GM18907 (cell line): ENCODE measurements around the gene TMPRSS13.
"Not testable (repeated sequence)": the region's sequence is repeated elsewhere in the genome, so short reads cannot be mapped to it uniquely, and the experiment has no call there.

Experiments
- ATAC-seq: cut with Tn5 transposase; IDR thresholded peaks from one replicate; pipeline ENCODE4 v1.9.1; 2021; ENCODE audit warnings: mild to moderate bottlenecking, moderate library complexity; ENCODE audit not compliant: unreplicated experiment

The TMPRSS13 gene

DNA sequence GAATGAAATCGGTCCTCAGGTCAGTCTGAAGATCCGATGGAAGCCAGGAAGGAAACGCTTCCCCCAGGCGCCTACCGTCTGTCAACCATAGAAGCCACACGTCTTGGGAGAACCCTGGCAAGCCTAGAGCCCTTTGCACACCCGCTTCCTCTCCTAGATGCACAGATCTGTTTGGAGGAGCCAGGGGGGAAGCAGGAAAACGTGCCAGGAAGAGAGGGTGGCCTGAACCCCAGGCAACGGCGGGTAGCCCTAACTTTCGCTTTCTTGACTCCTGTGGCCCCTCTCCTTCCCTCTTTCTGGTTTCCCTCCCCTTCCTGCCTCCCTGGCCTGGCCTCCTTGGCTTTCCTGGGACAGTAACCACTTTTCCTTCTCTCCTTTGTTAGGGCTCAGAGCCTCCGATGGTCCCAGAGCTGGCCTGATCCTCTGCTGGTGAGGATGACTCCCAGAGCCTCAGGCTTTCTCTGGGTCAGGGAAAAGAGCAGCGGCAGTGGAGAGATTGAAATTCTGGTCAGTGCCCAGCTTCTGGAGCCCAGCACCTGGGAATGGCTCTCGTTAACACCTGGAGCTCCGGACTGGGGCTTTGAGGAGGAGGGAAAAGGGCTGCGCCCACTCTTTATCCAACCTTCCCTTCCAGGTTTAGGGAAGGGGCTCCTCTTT, 54.8 kb downstream of the TMPRSS13 start:
- ATAC-seq, result no peak

DNA sequence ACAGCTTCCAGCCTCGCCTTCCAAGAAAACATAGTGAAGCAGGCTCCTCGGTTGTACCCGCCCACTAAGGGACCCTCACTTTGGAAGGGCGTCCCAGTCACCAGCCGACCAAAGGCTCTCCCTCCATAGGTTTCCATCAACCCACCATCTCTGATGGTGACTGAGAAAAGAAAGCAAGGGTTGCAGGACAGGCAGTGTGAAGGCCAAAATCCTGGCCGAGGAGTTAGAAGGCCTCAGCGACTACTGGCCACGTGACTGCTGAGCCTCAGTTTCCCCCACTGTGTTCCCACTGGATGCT, 55.4 kb downstream of the TMPRSS13 start:
- no peak for ATAC-seq

DNA sequence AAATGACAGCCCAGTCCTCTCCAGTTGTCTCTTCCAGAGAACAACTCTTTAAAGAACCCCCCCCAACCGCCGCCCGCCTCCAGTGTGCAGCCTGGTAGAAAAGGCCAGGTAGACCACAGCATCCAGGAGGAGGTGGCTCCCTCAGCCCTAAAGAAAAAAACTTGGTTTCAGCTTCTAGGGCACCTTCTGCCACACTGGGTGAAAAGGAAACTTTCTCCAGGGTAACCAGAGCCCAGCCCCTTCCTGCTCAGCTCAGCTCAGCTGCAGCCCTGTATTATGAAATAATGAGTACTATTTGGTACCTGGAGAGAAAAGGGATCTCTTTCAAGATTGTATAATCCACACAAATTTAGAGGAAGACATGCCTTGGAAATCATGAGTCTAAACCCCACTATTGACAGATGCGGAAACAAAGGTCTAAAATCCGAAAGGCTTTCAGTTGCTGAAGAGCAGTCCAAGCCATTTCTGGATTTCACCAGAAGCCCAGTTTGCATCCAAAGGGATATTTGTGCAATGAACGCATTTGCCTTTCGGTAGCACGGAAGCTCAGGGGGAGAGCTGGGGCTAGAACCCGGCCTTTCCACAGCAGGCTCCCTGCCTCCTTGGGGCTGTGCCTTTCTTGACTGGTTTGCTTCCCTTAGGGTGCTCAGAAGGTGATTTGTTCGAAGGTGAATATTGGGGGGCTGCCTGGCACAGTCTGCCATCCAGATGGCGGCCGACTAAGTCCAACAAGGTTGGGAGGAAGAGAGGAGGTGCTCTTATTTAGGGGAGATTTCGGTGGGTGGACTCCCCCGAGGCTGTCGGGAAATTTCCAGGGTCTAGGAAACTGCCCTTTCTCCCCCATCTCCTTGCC, 56.0 kb downstream of the TMPRSS13 start:
- no peak for ATAC-seq

DNA sequence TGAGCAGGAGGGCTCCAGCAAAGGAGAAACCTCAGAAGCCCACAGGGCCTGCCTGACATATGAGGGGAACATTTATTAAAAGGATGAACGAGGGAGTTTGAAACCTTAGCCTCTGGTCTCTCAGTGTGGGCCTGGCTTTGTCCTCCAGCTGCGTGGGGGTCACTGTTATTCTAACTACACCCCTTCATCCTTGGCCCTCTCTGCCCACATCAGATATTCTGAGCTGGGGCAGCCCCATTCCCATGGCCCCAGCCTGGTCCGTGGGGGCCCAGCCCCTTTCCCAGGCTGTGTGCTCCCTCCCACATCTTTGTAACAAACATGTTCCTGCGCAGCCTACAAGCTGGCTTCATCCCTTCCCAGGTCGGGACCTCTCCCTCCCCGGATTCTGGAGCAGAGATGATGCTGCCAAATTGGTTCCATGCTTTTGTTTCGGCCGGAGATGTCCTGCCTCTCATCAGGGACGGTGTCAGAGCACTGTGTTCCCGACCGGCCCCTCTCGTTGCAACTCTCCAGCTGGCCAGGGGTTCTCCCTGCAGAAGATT, 56.7 kb downstream of the TMPRSS13 start:
- ATAC-seq, result no peak

DNA sequence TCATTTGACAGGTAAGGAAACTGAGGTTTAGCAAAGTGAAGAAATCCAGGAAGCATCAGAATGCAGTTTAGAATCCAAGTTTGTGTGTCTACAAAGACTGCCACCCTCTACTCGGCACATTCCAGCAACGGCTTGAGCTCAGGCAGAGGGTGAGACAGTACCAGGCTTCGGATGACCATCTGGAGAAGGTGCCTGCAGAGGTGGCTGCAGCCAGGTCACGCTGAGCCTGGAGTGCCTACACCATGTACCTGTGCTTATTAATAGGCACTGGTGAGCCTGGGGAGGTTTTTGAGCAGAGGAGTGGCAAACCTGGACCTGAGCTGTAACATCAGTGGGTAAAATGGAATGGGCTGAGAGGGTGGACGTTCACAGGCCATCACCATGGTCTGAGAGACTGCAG, 57.4 kb downstream of the TMPRSS13 start:
- ATAC-seq, result no peak

DNA sequence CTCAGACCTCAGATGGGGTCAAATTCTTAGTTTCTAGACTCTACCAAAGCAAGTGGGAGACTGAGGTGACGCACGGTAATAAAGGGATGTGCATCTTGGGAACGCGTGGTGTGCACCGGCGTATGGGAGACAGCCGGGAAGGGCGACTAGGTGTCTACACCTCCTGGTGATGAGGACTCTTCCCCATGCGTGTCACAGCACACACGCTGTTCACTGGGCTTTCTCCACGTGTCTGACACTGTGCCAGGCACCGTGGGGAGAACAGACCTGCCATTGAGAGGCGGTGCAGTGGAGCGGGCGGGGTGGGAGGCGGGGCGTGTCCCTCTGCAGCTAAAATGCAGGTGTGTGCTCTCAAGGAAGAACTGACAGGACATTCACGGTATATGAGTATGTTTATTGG, 58.0 kb downstream of the TMPRSS13 start:
- ATAC-seq, result no peak

DNA sequence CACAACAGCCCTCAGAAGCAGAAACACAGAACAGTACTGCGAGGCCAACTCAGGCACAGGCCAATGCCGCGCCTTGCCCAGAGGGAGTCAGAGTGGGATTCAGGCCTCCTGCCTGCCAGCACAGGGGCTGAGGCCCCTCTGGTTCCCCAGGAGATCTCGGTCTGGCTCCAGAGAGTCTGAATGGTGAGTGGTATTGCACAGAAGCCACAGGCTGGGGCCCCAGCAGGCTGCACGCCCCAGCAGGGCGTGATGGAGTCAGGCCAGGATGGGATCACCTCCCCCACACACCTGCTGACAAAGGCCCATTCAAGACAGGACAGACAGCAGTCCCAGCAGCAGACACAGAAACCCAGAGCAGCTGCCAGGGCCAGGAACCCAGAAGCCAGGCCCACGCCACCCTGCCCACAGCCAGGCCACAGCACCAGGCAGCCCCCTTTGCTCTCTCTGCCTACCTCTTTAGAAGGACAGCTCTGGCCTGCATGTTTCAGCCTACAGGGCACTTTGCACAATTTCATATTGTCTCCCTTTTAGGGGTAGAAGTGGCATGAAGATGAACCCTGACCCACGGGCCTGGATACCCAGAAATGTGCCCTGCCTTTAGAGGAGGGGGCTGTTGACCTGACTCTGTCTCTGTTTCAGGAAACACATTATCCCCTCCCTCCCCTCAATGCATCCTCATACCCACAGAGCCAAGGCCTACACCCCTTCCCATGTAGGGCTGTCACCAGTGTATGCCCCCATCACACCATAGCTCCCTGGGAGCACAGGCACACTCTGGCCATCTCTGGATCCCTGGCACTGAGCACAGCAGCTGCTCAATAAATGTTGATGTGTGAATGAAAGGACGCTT, 58.9 kb downstream of the TMPRSS13 start:
- no peak for ATAC-seq

DNA sequence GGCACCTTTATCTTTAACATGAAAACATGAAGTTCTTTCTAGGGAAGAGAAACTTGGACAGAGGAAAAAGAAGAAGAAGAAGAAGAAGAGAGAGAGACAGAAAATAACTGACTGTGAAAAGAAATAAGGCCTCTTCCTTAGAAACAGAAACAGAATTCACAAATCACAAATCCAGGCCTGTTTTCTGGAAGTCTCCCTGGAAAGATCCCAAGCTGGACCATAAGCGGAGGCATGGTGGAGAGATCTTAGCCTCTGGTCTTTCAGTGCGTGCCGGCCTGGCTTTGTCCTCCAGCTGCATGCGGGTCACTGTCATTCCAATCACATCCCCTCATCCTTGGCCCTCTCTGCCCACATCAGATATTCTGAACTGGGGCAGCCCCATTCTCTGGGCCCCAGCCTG, 59.6 kb downstream of the TMPRSS13 start:
- no peak for ATAC-seq

DNA sequence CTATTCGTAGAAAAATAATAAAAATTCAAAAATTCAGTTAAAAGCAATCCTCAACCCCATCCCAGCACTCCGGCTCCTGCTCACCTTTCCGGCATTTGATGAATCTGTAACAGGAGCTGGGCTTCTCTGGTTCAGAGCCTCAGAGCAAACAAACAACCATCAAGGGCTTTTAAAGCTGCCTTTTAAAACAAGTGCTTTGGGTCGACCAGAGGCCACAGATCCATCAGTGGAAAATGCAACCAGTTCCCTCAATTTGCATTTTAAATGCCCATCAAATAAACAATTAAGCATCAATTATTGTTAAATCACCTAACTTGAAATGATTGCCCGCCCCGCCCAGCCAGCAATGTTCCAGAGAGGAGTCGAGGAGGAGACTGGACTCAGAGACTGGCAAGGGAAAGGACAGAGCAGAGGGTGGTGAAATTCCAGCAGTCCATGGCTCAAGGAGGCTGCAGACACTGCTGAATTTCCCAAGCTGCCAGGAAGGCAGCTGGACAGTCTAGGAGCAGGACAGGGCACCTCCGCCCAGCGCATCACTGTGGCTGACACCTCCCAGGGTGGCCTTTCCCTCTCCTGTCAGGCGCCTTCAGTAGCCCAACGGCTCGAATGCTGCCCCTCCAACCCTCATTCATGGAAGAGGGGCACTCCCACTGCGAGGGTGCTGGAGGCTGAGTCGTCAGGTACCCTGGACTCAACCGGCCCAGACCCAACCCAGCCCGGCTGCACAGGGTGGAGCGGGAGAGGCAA, 60.2 kb downstream of the TMPRSS13 start:
- no peak for ATAC-seq

DNA sequence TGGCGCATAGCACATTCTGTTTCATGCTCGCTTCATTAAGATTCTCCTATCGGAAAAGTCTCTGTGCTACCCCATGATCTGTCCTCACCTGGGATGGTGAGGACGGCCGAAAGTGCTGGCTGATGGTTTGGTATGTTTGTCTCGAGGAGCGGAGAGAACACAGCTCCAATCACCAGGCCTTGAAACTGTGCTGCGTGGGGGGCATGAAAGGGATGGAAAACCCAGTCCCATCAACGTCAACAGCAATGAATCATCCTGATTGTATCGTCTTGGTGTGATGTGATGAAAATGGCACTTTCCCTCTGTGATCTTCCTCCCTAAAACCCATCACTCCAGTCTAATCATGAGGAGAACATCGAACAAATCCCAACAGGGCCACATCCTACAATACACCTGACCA, 61.1 kb downstream of the TMPRSS13 start:
- ATAC-seq, result no peak

DNA sequence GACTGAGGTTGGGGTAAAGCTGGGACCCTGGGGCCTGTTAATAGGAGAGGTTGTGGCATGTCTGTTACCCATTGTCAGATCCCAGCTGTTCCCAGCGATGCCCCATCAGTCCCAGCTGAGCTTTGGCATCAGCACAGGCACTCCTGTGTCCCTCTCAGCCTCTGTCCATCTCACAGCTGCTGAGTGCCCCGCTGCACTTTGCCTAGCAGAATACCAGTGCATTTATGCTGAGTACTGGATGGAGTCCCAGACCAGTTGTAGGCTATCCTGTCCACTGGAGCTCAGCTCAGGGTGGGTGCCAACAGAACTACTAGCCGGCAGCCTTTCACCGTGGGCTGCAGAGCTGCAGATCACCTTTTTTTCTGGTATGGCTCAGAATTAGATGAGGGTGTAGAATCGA, 62.7 kb downstream of the TMPRSS13 start:
- ATAC-seq, result no peak

DNA sequence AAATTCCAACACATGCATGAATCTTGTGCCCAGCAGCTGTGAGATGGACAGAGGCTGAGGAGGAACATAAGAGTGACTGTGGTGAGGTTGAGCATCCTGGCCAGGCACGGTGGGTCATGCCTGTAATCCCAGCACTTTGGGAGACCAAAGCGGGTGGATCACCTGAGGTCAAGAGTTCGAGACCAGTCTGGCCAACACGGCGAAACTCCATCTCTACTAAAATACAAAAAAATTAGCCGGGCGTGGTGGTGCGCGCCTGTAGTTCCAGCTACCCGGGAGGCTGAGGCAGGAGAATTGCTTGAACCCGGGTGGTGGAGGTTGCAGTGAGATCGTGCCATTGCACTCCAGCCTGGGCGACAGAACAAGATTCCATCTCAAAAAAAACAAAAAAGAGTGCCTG, 63.7 kb downstream of the TMPRSS13 start:
- ATAC-seq, result not testable (repeated sequence)

DNA sequence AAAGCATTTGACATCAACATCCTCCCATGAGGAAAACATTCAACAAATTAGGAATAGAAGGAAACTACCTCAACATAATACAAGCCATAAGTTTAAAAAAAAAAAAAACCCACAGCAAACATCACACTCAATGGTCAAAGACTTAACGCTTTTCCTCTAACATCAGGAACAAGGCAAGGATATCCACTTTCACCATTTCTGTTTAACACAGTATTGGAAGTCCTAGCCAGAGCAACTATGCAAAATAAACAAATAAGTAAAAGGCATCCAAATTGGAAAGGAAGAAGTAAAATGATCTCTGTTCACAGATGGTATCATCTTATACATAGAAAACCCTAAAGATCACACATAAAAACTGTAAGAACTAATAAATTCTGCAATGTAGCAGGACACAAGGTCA, 65.8 kb downstream of the TMPRSS13 start:
- no peak for ATAC-seq

DNA sequence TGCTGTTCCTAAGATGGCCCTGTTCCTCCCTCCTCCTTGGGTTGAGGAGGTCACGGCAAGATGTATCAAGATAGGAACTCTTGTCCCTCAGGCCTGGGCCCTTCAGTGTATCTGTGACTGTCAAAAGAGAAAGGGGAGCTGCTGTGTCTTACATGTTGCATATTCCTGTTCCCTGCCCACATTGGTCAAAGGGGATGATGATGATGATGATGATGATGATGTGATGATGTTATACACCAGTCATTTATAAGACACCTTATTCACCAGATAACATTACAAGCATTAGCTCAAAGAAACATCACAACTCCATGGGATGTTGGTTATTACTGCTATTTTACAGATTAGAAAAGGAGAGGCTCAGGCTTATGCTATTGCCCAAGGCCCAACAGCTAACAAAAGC, 66.4 kb downstream of the TMPRSS13 start:
- ATAC-seq, result no peak

DNA sequence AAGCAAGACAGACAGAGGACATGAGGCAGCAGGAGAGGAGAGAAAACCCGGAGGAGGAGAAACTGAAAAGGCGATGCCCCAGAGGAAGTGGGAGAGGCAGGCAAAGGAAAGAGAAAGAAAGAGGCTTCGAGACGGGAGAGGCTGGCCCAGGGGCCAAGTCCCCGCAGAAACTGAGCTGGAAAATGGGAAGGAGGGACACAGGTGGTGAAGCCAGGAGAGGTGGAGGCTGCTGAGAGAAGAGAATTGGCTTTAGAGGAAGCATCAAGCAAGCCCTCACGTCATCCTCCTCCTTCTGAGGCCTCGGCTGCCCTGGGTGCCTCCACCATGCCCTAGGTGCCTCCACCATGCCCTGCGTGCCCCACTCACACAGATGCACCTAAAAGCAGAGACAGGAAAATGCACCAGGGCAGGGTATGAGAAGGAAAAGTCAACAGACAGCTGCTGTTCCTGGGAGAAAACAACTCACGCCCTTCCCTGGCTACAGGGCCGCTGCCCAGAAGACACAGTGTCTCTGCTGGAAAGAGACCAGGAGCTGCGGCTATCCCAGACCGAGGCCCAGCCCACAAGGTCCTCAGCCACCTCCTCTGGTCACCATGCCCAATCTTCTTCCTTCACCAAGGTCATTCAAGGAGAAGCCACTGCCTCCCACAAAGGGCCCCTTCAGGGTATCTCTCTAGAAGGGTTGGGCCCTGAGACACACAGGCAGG, 67.0 kb downstream of the TMPRSS13 start:
- ATAC-seq, result no peak

DNA sequence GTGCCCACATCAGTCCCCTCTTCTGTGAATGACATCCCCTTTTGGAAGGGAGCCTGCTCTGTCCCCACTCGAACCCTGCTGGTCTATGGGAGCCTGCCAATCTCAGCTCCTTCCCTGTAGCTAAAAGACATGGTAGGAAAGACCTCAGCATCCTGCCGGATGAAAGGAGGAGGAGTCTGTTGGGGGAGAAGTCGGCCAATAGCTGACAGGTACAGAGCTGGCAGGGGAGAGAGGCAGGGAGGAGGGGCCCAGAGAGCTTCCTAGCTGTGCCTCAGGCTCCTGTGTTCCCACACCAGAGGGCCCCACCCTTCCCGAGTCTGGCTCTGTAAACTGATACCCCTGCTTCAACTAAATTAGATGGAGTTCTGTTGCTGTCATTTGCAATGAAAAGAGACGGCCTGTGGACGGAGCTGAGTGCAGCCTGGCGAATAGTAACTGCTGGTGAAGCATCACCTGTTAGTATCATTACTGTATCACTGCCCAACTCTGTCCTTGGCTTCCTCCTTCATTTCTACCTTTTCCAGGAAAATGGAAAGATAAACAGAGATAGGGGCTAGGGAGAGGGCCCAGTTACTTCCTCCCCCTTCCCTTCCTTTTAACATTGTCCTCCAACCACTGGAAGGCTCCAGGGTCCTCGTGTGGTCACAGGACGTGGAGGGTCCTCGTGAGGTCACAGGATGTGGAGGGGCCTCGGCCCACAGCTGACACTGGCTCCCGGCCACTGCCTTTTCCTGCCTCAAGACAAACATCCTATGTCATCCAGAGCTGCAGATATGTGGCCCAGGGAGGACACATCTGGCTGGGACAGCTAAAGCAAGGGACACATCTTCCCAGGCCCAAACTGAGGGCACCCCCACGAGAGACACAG, 67.8 kb downstream of the TMPRSS13 start:
- ATAC-seq, result no peak

DNA sequence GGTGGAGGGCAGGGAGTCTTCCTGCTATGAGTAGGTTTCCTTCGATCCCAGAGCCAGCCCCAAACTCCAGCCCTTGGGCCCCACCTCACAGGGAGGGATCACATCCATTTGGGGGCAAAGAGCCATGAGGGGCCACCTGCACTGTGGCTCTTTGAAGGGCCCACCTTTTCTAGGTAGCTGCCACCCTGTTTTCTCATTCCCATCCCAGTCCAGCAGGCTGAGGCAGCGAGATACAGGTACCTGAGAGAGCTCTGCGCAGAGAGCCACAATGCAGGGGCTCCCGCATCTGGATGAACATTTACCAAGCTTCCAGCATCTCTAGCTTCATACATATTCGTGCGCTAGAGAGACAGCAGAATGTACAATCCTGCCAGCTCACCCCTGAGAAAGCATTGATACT, 69.1 kb downstream of the TMPRSS13 start:
- no peak for ATAC-seq

DNA sequence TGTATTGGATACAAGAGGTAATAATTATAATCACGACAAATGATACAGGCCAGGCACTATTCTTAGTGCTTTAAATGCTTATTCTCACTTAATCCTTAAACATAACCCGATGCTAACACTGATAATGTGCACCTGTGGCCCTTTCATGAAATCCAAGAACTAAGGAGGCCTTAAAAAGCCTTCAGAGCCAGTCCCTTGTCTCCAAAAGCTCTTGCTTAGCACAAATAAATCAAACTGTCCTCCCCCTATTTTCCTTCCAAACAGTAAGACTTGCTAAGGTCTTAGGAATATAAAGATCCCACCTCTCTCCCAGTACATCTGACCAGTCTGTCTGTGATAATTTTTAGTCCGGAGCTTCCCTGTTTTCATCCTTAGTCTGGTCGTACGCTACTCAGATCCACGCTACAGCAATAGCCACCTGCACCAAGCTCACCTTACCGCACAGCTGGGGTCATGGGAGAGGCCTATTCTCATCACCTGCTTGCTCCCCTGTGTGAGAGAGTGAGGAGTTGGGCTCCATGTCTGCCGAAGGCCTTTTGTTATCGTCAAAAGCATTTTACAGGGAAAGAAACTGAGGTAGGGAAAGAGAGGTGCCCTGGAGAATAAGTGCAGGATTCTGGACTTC, 69.6 kb downstream of the TMPRSS13 start:
- ATAC-seq, result no peak

DNA sequence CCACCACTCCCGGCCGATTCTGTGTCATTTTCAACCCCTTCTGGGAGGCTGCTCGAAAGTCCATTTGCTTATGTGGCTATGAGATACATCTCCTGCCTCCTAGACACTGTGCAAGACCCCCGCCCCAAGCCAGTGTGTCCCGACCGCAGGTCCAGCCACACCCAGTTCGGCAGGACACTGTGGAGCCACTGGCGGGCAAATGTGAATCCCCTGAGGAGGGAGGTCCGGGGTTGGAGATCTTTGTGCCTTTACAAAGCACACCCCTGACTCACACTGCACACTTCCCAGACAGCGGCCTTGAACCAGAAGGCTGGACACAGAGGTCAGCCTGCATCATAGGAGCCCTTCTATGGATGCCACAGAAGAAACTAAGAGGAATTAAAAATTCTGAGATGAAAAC, 70.1 kb downstream of the TMPRSS13 start:
- ATAC-seq, result no peak
